GM12891 (cell line): Measurements from ENCODE around the gene MRM3.
"Not testable (repeated sequence)": the region's sequence is repeated elsewhere in the genome, so short reads cannot be mapped to it uniquely, and the experiment has no call there.

ENCODE experiments used
- DNase-seq: peaks from one replicate; pipeline ENCODE4 v3.0.0; 2011; ENCODE audit warnings: low spot score; ENCODE audit not compliant: insufficient read length
- FAIRE-seq: peaks from 2 replicates; lab custom pipeline; 2011; peaks lifted over from hg19 to GRCh38; lab: Jason Lieb, UNC
- PAX5 ChIP-seq: IDR thresholded peaks from 2 replicates; pipeline ENCODE4 v1.6.1; 2011; ENCODE audit warnings: low read length, moderate library complexity, mild to moderate bottlenecking; ENCODE audit not compliant: insufficient read depth, severe bottlenecking
- POLR2A ChIP-seq: IDR thresholded peaks from 2 replicates; pipeline ENCODE4 v1.6.1; 2011; ENCODE audit warnings: low read depth, low read length, control low read depth
- POLR2AphosphoS5 ChIP-seq: IDR thresholded peaks from 2 replicates; pipeline ENCODE4 v1.6.1; 2011; ENCODE audit warnings: low read depth, low read length, control low read depth
- POU2F2 ChIP-seq: IDR thresholded peaks from 2 replicates; pipeline ENCODE4 v1.6.1; 2011; ENCODE audit warnings: low read depth, mild to moderate bottlenecking, control low read depth, low read length, moderate library complexity
- SPI1 ChIP-seq: IDR thresholded peaks from 2 replicates; pipeline ENCODE4 v1.6.1; 2011; ENCODE audit warnings: low read depth, low read length, control low read depth
- TAF1 ChIP-seq: IDR thresholded peaks from 2 replicates; pipeline ENCODE4 v1.6.1; 2011; ENCODE audit warnings: low read depth, low read length, control low read depth

MRM3 gene

DNA sequence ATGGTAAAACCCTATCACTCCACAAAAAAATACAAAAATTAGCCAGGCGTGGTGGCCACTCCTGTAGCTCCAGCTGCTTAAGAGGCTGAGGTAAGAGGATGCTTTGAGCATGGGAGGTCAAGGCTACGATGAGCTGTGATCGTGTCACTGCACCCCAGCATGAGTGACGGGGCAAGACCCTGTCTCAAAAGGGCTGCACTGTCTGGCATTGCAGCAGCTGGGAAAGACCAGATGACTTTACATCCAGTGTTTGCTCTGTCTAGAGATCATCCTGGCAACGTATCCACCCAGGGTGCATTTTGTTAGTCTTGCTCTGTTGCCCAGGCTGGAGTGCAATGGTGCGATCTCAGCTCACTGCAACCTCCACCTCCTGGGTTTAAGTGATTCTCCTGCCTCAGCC lies 52.0 kb downstream of the MRM3 start:
- FAIRE-seq (no peak), DNase-seq (no peak)
- TF ChIP-seq SPI1 = no peak

GRCh38 chr17:835263-835662 lies 53.1 kb downstream of the MRM3 start:
- no peak for DNase-seq
- FAIRE-seq = no peak
- TF ChIP-seq POU2F2 = no peak
- no peak for TF ChIP-seq POLR2A
- TF ChIP-seq POLR2AphosphoS5 = no peak
- no peak for TF ChIP-seq SPI1
- no peak for TF ChIP-seq PAX5
- no peak for TF ChIP-seq TAF1

DNA sequence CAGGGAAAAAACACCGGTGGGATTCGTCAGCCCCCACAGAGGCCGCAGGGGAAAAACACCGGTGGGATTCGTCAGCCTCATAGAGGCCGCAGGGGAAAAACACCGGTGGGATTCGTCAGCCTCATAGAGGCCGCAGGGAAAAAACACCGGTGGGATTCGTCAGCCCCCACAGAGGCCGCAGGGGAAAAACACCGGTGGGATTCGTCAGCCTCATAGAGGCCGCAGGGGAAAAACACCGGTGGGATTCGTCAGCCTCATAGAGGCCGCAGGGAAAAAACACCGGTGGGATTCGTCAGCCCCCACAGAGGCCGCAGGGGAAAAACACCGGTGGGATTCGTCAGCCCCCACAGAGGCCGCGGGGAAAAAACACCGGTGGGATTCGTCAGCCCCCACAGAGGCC lies 53.6 kb downstream of the MRM3 start:
- not testable (repeated sequence) for FAIRE-seq, DNase-seq

DNA sequence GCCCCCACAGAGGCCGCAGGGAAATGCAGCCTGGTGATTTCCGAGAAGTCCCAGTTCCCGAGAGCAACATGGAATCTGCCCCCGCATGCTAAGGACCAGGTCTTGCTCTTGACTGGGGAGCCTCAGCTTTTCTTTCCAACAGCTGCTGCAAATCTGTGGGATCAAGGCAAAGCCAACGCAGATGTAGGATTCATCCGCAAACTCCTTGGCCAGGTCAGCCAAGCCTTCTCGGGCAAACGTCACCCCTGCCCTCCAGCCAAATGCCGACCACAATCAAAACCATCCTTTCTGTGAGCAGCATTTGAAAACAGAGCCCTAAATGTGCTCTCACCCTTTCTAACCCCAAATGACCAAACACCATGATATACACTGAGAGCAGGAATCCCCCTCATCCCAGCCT lies 54.0 kb downstream of the MRM3 start:
- DNase-seq = no peak
- FAIRE-seq = no peak
- TF ChIP-seq TAF1 (no peak), POLR2AphosphoS5 (no peak), SPI1 (no peak), POLR2A (no peak), POU2F2 (no peak), PAX5 (no peak)

DNA sequence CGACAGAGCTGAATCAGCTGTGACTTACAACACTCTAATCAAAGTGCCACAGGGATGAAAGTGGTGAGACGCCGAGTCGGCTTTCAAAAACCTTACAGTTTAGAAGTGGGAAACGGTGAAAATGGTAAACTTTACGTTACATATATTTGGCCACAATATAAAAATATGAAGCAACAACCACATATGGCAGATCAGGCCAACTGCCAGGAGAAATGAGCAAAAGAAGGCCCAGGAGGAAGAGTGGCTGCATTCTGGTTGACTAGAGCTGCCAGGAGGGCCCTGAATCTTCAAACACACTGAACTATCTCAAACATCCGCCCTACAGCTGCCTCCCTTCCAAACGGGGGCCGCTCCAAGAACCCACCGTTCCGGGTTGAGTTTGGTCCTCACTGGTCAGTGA lies 56.3 kb downstream of the MRM3 start:
- TF ChIP-seq SPI1 = no peak
- TF ChIP-seq POLR2AphosphoS5 = no peak
- TF ChIP-seq PAX5 = no peak
- no peak for TF ChIP-seq TAF1
- TF ChIP-seq POLR2A = no peak
- no peak for TF ChIP-seq POU2F2
- no peak for DNase-seq
- FAIRE-seq = no peak

DNA sequence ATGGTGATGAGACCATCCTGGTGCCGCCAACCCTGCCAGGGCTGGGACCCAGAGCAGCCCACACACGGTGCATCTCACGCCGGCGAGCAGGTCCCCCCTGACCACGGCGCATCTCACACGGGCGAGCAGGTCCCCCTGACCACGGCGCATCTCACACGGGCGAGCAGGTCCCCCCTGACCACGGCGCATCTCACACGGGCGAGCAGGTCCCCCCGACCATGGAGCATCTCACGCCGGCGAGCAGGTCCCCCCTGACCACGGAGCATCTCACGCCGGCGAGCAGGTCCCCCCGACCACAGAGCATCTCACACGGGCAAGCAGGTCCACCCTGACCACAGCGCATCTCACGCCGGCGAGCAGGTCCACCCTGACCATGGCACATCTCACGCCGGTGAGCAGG lies 59.2 kb downstream of the MRM3 start:
- no peak for TF ChIP-seq POLR2A
- TF ChIP-seq SPI1 = no peak
- TF ChIP-seq POLR2AphosphoS5 = no peak
- TF ChIP-seq PAX5 = no peak
- no peak for TF ChIP-seq POU2F2
- no peak for TF ChIP-seq TAF1
- DNase-seq = no peak
- FAIRE-seq = peak; percentile 76
